Inferior parietal cortex (tissue), 1 donor: Measurements from ENCODE around the gene PRSS57.
A peak's percentile ranks its signal among the peaks of the same experiment; 100 is the strongest.

Experiments
- DNase-seq: peaks from one replicate; pipeline ENCODE4 v3.0.0-alpha.2; 2016; ENCODE audit errors: extremely low spot score

Gene PRSS57

GRCh38 chr19:652467-653389 is 42.5 kb downstream of the PRSS57 start:
- no peak for DNase-seq

DNA sequence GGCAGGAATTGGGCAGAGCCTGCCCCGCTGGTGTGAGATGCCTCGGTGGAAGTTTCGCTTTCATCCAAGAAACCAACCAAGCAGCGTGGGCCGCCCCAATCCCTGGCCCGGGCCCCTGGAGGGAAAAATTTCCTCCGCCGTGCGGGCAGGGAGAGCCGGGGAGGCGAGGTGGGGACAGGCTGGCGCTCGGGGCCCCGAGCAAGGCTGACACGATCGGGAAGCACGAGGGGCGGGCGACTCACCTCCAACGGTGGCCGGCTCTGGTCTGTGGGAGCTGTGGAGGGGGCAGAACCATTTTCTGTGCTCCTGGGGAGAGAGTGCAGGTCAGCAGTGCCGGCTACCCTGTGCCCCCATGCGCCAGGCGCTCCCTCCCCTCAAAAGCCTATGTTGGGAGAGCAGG is 43.3 kb downstream of the PRSS57 start:
- no peak for DNase-seq

DNA sequence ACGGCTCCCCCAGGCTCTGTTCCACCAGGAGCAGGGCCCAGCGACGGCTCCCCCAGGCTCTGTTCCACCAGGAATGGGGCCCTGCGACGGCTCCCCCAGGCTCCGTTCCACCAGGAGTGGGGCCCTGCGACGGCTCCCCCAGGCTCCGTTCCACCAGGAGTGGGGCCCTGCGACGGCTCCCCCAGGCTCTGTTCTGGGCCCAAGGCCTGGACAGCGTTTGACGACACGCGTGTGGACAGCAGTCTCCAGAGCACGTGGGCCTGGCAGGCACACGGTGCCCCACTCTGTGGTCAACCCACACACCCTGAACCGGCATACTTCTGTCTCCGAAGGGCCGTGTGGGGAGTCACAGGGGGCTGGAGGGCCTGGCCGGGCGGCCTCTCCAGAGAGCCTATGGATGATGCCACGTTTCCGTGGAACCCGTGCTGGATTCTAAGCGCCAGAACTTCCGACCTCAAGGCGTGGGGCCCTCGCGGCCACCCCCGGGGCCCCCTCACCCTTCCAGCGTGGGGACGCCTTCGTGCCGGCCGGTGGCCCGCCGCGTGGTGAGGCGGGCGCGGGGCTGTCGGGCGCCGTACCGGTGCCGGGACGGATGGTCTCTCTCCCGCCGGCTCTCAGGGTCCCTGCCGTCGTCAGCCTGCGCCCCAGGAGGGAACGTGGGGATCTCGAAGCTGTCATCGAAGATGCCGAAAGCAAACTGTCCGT is 44.0 kb downstream of the PRSS57 start:
- no peak for DNase-seq

DNA sequence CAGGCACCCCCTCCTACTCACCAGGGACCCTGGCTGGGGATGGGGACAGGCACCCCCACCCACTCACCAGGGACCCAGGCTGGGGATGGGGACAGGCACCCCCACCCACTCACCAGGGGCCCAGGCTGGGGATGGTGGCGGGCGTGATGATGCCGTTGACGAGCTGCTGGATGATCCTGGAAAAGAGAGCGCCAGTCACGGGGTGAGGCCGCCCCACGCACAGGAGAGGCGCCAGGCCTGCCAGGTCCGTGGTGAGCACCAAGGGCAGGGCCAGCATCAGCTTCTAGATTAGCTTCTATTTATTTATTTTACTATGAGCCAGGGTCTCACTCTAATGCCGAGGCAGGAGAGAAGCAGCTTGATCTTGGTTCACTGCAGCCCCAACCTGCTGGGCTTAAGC is 45.1 kb downstream of the PRSS57 start:
- DNase-seq = no peak

- DNase-seq = no peak
Observed at GRCh38 chr19:648904-649801, 46.1 kb downstream of the PRSS57 start.

DNA sequence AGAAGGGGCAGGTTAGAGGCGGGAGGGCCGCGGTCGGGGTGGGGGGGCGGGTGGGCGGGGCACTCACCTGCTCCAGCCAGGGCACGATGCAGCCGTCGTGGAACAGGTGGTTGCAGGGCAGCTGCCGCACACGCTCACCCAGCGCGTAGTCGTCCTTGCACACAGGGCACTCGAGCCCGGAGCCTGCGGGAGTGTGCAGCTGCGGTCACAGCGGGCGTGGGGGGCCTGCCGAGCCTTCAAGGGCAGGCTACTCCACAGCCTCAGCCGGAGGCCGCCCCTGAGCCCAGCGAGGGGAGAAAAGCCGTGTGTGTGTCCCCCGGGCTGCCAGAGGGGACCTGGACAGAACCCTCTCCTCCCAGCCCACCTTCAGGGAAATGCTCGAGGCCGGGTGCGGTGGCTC is 46.9 kb downstream of the PRSS57 start:
- no peak for DNase-seq

GRCh38 chr19:647566-648284 is 47.5 kb downstream of the PRSS57 start:
- no peak for DNase-seq

DNA sequence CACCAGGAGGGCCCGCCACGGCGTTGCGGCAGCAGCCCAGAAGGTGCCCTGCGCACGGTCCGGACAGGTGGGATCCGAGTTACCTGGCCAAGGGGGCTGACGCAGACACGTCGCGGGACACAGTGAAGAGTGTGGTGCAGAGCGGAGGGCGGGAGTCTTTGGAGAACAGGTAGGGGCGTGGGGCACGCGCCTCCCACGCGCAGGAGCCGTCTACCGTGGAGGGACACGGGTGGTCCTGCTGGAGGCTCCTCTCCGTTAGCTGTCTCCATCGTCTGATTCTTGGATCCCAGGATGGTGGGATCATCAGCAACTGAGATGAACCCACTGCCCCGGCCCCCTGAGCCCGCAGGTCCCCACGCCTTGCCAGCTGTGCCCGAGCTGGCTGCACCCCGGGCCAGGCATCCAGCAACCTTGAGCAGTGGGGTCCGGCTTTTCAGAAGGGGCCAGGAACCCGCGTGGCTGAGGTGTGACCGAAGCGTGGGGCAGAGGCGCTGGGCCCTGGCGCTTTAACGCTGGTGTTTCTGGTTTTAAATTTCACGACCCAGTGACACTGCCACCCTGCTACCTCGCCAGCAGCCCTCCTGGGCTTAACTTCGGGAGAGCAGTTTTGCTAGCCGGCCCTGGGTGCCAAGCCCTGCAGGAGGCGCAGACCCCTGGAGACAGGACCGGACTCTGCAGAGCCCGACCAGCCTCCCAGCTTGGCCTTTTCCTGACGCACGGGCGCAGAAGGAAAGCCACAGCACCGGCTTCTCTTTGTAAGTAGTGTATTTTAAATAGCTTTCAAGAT is 48.3 kb downstream of the PRSS57 start:
- DNase-seq = no peak

DNA sequence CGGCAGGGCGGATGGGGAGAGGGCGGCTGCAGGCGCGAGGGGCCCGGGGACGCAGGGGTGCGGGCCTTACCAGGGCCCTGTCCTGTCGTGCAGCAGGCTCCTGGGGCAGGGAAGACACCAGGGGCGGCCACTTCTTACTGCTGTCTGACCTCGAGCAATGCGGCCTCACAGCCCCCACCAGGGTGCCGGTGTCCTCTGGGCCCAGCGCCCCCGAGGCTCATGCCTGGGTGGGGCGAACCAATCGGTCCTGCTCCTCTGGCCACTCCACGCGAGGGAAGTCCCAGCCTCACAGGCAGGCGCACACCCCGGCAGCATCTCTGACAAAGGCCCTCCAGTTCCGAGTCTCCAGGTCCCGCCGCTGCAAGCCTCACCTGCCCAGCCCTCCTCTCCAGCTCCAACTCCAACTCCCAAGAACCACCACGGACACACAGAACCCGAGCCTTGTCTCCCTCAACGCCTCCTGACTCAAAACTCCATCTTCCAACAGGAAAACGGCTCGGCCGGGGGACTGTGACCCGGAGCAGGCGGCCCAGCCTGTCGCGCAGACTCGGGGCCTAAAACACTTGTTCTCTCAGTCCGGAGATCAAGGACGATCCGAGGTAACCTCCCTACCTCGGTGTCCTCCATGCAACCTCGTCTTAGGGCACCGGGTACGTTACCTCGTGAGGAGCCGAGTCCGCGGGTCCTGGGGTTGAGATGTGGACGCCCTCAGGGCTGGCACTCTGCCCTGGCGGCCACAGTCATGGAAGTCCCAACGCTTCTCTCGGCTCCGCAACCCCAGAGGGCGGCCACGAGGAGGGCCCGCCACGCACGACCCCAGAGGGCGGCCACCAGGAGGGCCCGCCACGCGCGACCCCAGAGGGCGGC is 49.1 kb downstream of the PRSS57 start:
- no peak for DNase-seq

- no peak for DNase-seq
Observed at GRCh38 chr19:644789-645188, 50.5 kb downstream of the PRSS57 start.

DNA sequence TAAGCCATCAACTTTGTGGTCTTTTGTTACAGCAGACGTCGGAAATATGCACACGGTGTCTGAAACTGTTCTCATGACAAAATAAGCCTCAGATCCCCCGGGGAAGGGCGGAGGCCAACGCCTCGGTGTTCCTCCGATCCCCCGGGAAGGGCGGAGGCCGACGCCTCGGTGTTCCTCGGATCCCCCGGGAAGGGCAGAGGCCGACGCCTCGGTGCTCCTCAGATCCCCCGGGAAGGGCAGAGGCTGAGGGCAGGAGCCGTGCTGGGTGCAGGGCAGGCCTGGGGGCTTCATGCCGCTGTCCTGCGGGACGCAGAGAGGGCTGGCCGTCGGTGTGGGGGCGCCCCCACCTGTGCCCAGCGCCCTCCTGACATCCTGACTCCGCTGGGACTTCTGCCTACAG is 50.9 kb downstream of the PRSS57 start:
- no peak for DNase-seq

DNA sequence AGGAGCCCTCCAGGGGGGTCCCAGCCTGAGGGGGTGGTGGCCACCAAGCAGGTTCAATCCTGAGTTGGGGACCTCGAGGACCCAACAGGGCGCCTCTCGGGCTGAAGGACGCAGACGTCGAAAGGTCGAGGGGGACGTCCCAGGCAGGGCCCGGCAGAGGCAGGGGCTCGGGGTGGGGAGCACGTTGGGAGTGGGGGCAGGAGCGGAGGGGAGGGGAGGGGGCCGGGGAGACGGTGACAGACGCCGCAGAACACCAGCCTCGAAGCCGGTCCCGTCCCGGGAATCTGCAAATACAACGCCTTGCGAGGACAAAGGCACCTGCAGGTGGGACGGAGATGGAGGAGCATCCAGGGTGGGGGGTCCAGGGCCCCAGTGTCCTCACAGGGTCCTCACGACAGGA is 51.5 kb downstream of the PRSS57 start:
- no peak for DNase-seq

DNA sequence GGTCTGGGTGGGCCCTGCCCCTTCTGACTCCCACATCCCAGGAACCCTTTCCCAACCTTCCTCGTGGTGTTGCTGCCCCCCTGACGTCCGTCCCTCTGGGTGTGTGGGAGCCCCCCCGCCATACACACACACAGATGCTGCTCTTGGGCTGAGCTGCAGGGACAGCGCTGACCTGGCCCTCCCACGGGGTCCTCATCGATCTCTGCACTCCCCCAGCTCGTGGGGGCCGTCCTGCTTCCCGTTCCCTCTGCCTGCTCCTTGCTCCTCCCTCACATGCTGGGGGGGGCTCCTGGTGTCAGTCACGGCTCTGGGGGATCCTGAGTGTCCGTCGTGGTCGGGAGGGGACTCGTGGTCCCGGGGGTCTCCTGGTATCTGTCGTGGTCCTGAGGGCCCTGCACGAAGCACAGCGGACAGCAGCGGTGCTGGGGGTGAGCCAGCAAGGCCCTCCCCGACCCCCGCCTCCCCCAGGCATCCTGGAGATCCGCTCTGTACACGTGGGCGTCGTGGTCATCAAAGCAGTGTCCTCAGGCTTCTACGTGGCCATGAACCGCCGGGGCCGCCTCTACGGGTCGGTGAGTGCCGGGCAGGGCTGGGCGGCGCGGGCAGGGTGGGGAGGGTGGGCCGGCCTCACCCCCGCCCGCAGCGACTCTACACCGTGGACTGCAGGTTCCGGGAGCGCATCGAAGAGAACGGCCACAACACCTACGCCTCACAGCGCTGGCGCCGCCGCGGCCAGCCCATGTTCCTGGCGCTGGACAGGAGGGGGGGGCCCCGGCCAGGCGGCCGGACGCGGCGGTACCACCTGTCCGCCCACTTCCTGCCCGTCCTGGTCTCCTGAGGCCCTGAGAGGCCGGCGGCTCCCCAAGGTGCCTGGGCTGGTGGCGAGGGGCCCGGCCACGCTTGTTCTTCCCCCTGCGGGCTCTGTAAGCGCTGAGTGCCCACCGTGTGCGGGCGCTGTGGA is 52.2 kb downstream of the PRSS57 start:
- DNase-seq = no peak

DNA sequence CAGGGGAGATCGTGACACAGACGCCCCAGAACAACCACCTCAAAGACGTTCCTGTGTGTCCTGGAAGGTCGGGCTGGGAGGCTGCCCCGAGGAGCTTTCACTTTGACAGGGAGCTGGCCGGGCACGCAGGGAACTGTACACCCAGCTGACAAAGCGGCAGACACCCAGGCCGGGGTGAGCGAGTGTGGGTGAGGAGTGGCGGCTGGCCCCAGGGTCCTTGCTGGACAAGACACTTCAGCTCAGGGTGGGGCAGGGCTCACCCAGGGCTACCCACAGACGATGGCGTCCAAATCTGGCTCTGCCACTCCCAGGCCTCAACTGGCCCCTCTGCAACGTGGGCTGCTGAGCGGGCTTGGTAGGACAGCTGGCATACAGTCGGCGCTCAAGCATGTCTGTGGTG is 53.5 kb downstream of the PRSS57 start:
- no peak for DNase-seq

- DNase-seq = no peak
Observed at GRCh38 chr19:640606-641189, 54.6 kb downstream of the PRSS57 start.

DNA sequence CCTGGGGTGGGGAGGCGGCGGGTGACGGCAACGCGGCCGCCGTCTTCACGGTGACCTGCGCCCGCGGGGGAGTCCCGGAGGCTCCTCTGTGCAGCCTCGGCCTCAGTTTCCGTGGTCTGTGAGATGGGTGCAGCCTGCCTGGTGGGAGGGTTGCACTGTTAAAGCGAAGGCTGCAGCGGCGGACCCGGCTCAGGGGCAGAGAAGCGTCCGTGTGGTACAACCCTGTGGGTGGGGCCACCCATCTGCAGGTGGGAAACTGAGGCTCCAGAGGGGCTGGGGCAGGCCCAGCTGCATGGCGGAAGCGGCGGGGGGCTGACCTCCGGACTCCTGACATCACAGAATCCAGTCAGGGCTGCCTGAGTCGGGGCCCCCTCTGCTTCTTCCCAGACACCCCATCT is 55.1 kb downstream of the PRSS57 start:
- no peak for DNase-seq

GRCh38 chr19:639253-640160 is 55.7 kb downstream of the PRSS57 start, which contains the start of gene FGF22:
Gene FGF22, plus strand, starts transcription at chr19:639879. Its CDS starts 47 bp downstream, at chr19:639926.
- DNase-seq = peak; percentile 65
